ENCODE results near the gene CDC23. TPM values are rescaled to one million over a fixed set of nuclear protein-coding genes. Genes with fewer than 3 reads are reported as not detected.

CDC23 gene
- total and polyA plus RNA-seq, 10 of the 15 experiments (the other 5 are each of a cell fraction or from before 2014, with no cell fraction given): 37.1 to 66.1 (median 48.6) TPM

DNA sequence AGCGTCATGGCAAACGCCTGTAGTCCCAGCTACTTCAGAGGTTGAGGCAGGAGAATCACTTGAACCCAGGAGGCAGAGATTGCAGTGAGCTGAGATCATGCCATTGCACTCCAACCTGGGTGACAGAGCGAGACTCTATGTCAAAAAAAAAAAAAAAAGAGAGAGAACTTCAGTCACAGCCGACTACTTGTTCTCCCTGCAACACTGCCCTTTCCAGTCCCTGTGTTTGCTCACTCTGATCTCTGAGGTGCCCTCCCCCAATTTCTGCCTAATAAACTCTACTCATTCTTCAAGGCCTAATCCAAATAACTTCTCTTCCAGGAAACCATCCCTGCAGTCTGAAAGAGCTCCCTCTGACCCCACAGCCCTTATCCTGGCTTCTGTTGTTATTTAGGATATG, 33.2 kb upstream of the CDC23 start:
- peaks cover 4% of the 10 kb centered on the region for H3K4me1 ChIP-seq (ENCODE audit: control insufficient read depth, insufficient read depth, low read length)
- no TSS peak for BruUV-seq (replicated peaks)
- H3K27ac ChIP-seq (ENCODE audit: control insufficient read depth, insufficient read depth): no peak overlapping the region
- SMC1A ChIA-PET (ENCODE audit: uncharacterized antibody, unreplicated experiment): interaction anchor here (1.0 kb wide), 1 partner anchor 108 kb away, joined by 3 read pairs; no protein-coding TSS in a partner anchor
- no peaks in the 10 kb centered on the region for H3K79me2 ChIP-seq (ENCODE audit: control insufficient read depth, insufficient read depth, low read length)
- RAD21 ChIA-PET (ENCODE audit: unreplicated experiment): no interaction called here
- H2AFZ ChIP-seq (ENCODE audit: control insufficient read depth, low read depth, low read length): no peak overlapping the region
- POLR2A ChIA-PET: interaction anchor here (0.7 kb wide), 1 partner anchor 9 kb away, joined by 4 read pairs; no protein-coding TSS in a partner anchor
- DNase-seq (ENCODE audit: low read depth, low spot score) (no peak), ATAC-seq (no peak), FAIRE-seq (no peak)
- in situ Hi-C loops (cut with MboI): no loop called here
- WGBS (ENCODE audit: insufficient coverage, insufficient replicate concordance, low lambda C conversion rate, missing lambda C conversion rate): 38% methylated on average over 3 of the region's 4 CpGs
- H4K20me1 ChIP-seq (ENCODE audit: control insufficient read depth, insufficient read depth): no peaks in the 10 kb centered on the region
- H3K4me2 ChIP-seq (ENCODE audit: control insufficient read depth, insufficient read depth): no peak overlapping the region
- CTCF ChIA-PET: interaction anchor here (0.6 kb wide), 2 partner anchors 19 to 190 kb away, joined by 3 read pairs; no protein-coding TSS in a partner anchor
- H3K4me3 ChIP-seq: no peak overlapping the region
- no peaks in the 10 kb centered on the region for H3K36me3 ChIP-seq (ENCODE audit: control insufficient read depth in 2 of 2, insufficient read depth in 2 of 2, low read length in 1 of 2)
- TF ChIP-seq NFYA (IDR thresholded peaks at IDR 0.05; ENCODE audit: borderline replicate concordance, low read depth, low read length) (no peak), SMC3 (IDR thresholded peaks at IDR 0.05; ENCODE audit: borderline replicate concordance, low read length) (no peak), RCOR1 (conservative IDR thresholded peaks at IDR 0.05; ENCODE audit: low read depth, low read length) (no peak)
- TF ChIP-seq, protein P1, sequence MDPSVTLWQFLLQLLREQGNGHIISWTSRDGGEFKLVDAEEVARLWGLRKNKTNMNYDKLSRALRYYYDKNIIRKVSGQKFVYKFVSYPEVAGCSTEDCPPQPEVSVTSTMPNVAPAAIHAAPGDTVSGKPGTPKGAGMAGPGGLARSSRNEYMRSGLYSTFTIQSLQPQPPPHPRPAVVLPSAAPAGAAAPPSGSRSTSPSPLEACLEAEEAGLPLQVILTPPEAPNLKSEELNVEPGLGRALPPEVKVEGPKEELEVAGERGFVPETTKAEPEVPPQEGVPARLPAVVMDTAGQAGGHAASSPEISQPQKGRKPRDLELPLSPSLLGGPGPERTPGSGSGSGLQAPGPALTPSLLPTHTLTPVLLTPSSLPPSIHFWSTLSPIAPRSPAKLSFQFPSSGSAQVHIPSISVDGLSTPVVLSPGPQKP (IDR thresholded peaks at IDR 0.05; ENCODE audit: low read depth, low read length): no peak
- intact Hi-C loops (cut with micrococcal nuclease; ENCODE audit: unreplicated experiment): no loop called here
- H3K27me3 ChIP-seq (replicated peaks in 1 of 2; ENCODE audit: control insufficient read depth in 2 of 2, insufficient read depth in 2 of 2, low read length in 1 of 2): peaks cover 4 to 7% of the 10 kb centered on the region in 2 experiments
- no peak overlapping the region for H3K9ac ChIP-seq (ENCODE audit: control insufficient read depth, insufficient read depth, low read length)
- H3K9me3 ChIP-seq (replicated peaks; ENCODE audit: control insufficient read depth, insufficient read depth, low read length): no peaks in the 10 kb centered on the region; the same call in 2 of the 3 replicates

DNA sequence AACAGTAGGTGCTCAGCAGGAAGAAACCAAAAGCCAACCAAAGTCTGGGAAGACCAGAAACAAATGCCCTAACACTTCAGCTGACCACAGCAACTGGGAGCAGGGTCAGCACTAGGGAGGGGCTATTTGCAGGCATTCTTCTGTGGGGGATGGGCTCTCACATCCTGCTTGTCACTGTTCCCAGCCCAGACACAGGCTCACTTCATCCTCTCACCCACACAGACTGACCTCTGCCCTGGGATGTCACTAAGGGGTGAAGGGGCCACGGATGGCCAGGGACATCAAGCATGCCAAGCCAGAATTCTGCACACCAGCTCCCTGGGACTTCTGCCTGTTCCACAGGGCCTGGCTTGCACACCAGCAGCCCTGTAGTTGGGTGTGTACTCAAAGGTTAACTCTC, 32.6 kb upstream of the CDC23 start:
- no peak for FAIRE-seq
- RAD21 ChIA-PET (ENCODE audit: unreplicated experiment): no interaction called here
- H3K27me3 ChIP-seq (replicated peaks in 1 of 2; ENCODE audit: control insufficient read depth in 2 of 2, insufficient read depth in 2 of 2, low read length in 1 of 2): peaks cover 6 to 12% of the 10 kb centered on the region in 2 experiments
- ATAC-seq: no peak
- H3K36me3 ChIP-seq (ENCODE audit: control insufficient read depth in 2 of 2, insufficient read depth in 2 of 2, low read length in 1 of 2): no peaks in the 10 kb centered on the region
- no TSS peak for BruUV-seq (replicated peaks)
- no peaks in the 10 kb centered on the region for H3K79me2 ChIP-seq (ENCODE audit: control insufficient read depth, insufficient read depth, low read length)
- no peak overlapping the region for H3K4me3 ChIP-seq
- intact Hi-C loops (cut with micrococcal nuclease; ENCODE audit: unreplicated experiment) (no loop called here), in situ Hi-C loops (cut with MboI) (no loop called here)
- no peak overlapping the region for H2AFZ ChIP-seq (ENCODE audit: control insufficient read depth, low read depth, low read length)
- H3K4me2 ChIP-seq (ENCODE audit: control insufficient read depth, insufficient read depth): no peak overlapping the region
- H3K9ac ChIP-seq (ENCODE audit: control insufficient read depth, insufficient read depth, low read length): no peak overlapping the region
- TF ChIP-seq, protein P2, sequence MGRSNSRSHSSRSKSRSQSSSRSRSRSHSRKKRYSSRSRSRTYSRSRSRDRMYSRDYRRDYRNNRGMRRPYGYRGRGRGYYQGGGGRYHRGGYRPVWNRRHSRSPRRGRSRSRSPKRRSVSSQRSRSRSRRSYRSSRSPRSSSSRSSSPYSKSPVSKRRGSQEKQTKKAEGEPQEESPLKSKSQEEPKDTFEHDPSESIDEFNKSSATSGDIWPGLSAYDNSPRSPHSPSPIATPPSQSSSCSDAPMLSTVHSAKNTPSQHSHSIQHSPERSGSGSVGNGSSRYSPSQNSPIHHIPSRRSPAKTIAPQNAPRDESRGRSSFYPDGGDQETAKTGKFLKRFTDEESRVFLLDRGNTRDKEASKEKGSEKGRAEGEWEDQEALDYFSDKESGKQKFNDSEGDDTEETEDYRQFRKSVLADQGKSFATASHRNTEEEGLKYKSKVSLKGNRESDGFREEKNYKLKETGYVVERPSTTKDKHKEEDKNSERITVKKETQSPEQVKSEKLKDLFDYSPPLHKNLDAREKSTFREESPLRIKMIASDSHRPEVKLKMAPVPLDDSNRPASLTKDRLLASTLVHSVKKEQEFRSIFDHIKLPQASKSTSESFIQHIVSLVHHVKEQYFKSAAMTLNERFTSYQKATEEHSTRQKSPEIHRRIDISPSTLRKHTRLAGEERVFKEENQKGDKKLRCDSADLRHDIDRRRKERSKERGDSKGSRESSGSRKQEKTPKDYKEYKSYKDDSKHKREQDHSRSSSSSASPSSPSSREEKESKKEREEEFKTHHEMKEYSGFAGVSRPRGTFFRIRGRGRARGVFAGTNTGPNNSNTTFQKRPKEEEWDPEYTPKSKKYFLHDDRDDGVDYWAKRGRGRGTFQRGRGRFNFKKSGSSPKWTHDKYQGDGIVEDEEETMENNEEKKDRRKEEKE (IDR thresholded peaks at IDR 0.05): no peak
- TF ChIP-seq NFYA (IDR thresholded peaks at IDR 0.05; ENCODE audit: borderline replicate concordance, low read depth, low read length) (no peak), DPF2 (IDR thresholded peaks at IDR 0.05) (no peak), SUPT20H (IDR thresholded peaks at IDR 0.05; ENCODE audit: borderline replicate concordance, control insufficient read depth, low read depth, low read length) (no peak), RAD51 (IDR thresholded peaks at IDR 0.05) (no peak)
- H3K4me1 ChIP-seq (ENCODE audit: control insufficient read depth, insufficient read depth, low read length): peaks cover 10% of the 10 kb centered on the region
- 0% methylated on average over 1 of the region's 1 CpG for WGBS (ENCODE audit: insufficient coverage, insufficient replicate concordance, low lambda C conversion rate, missing lambda C conversion rate)
- no peaks in the 10 kb centered on the region; the same call in 2 of the 3 replicates for H3K9me3 ChIP-seq (replicated peaks; ENCODE audit: control insufficient read depth, insufficient read depth, low read length)
- no peak for DNase-seq (ENCODE audit: low read depth, low spot score)
- CTCF ChIA-PET: no interaction called here
- SMC1A ChIA-PET (ENCODE audit: uncharacterized antibody, unreplicated experiment): interaction anchor here (1.0 kb wide), 1 partner anchor 109 kb away, joined by 3 read pairs; no protein-coding TSS in a partner anchor
- POLR2A ChIA-PET: interaction anchor here (0.6 kb wide), 1 partner anchor 18 kb away, joined by 3 read pairs; no protein-coding TSS in a partner anchor
- no peaks in the 10 kb centered on the region for H4K20me1 ChIP-seq (ENCODE audit: control insufficient read depth, insufficient read depth)
- H3K27ac ChIP-seq (ENCODE audit: control insufficient read depth, insufficient read depth): no peak overlapping the region
